ENCODE data around the gene NAA40. TPM values are rescaled to one million over a fixed set of nuclear protein-coding genes. Genes with fewer than 3 reads are reported as not detected.
A peak's percentile ranks its signal among the peaks of the same experiment; 100 is the strongest.

NAA40 gene
- total and polyA plus RNA-seq, 2 of the 13 experiments (the other 11 are each of a cell fraction or from before 2014, with no cell fraction given), result 11.1 to 17.9 TPM

GRCh38 chr11:63918507-63919191, 20.2 kb upstream of the NAA40 start (continued):
- TF ChIP-seq HNRNPLL (IDR thresholded peaks at IDR 0.05; ENCODE audit: low read depth, low read length, poor library complexity, severe bottlenecking) (peak; percentile 3), ZBTB10 (CRISPR knock-in tag; IDR thresholded peaks at IDR 0.05; ENCODE audit: borderline replicate concordance) (no peak), ZNF646 (CRISPR knock-in tag; IDR thresholded peaks at IDR 0.05) (no peak), ZFP37 (CRISPR knock-in tag; IDR thresholded peaks at IDR 0.05; ENCODE audit: borderline replicate concordance) (no peak), ZEB1 (IDR thresholded peaks at IDR 0.05; ENCODE audit: insufficient replicate concordance, low read depth) (no peak), MAZ (IDR thresholded peaks at IDR 0.05; ENCODE audit: borderline replicate concordance, low read depth, low read length) (no peak), MAZ (CRISPR knock-in tag; IDR thresholded peaks at IDR 0.05; ENCODE audit: low read depth) (no peak), ZNF616 (CRISPR knock-in tag; IDR thresholded peaks at IDR 0.05; ENCODE audit: low read depth) (0 out of 2 replicates have a peak, but pooled peaks have one; percentile 19), ZC3H13 (CRISPR knock-in tag; IDR thresholded peaks at IDR 0.05) (0 out of 2 replicates have a peak, but pooled peaks have one; percentile 8)
